Measurements from ENCODE around the gene KIF1B. TPM values are rescaled to one million over a fixed set of nuclear protein-coding genes. Genes with fewer than 3 reads are reported as not detected.

The KIF1B gene
- total RNA-seq, 1 donor: 8.1 TPM

DNA sequence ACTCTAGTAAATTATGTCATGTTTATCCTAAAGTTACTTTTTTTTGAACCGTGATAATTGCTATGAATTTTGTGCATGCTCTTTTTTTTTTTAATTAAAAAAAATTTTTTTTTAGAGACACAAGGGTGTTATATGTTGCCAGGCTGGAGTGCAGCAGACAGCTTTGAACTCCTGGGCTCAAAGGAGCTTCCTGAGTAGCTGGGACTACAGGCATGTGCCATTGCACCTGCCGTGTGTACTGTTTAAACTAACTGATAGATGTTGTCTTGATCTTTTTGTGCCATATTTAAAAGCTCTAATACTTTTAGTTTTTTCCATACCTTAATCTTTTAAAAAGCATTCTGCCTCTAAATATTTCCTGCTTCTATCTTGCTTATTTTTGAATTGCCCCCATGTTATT, 60.7 kb downstream of the KIF1B start:
- no peak for DNase-seq (ENCODE audit: low read depth in 2 of 3, low spot score in 2 of 3)

DNA sequence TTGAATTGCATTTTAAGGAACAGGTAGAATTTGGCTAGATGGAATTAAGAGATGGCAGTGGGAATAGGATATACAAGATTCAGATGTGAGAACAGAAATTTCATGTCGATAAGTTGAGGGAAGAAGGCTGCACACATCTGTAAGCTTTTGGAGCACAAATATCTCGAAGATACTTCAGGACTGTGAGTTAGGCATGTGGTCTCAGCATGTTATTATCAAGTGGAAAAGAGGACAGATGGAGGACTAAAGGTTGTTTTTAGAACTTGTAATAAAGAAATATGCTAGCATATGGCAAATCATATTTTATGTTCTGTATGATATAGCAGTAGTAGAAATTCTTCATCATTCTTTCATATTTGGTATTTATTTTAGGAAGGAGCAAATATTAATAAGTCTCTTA, 61.5 kb downstream of the KIF1B start:
- DNase-seq (ENCODE audit: low read depth in 2 of 3, low spot score in 2 of 3): no peak

DNA sequence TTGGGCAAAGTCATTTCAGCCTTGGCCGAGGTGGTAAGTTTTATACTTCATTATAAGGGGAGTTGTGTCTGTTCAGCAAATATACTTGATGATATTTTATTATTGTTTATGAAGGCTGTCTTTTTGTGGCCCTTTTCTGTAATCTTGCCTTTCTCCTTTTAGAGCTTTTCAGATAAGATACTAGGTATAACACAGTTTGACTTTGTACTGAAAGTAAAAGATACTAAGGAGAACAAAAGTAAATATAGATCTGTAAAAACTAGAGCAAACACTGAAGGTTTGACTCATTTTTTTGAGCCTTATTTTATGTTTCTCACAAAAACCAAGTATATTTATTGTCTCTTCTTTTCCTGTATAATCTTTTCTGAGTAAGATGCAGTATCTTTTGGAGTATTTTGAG, 61.9 kb downstream of the KIF1B start:
- no peak for DNase-seq (ENCODE audit: low read depth in 2 of 3, low spot score in 2 of 3)

DNA sequence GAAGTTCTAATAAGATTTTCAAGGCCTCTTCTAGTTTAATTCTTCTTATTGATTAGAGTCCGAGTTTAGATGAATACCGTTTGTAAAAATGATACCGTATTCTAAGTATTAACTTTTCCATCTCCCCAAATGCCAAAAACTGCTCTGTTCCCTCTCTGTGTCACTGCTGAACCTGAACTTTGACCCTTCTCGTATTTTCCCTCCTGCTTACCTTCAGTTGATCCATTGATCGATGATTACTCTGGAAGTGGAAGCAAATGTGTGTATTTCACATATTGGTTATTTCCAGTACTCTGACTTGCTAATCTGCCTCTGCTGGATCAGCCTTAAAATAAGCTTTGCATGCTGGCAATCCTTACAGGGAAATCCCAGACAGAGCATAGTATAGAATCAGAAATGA, 68.5 kb downstream of the KIF1B start:
- DNase-seq (ENCODE audit: low read depth in 2 of 3, low spot score in 2 of 3): no peak

DNA sequence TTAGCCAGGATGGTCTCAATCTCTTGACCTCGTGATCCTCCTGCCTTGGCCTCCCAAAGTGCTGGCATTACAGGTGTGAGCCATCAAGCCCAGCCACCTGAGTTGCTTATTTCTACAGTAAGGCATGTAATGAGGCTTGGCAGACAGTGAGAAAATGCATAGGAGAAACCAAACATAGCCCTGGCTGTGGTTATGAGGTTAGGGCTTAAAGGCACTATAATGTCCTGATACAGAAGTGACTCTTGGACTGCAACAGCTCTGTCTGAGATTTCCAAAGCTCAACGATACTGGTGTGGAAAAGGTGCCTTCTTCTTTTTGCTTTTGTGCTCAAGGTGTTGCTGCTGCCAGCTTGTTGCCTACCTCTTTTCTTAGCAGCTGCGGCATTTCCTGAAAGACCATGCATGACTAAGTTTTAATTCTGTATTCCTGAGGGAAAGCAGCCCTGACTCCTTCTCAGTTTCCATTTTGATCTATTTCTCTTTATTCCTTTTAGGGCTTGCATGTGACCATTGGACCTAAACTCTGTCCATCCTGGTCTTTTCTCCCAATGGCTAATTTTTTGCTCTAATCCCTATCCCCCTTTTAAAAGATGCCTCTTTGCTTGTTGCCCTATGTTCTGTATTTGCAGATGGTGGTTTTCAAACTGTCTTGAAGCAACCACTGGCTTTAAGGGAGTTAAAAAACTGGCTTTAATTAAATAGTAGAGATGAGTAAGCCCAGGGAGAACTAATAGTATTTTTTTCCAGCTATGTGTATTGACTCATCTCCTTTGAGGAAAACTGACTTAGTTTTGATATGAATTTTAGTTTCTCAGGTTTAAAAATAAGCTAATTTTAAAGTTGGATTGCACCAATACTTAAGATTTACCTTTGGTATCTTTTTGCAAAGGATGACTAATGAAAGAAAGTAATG, 70.3 kb downstream of the KIF1B start:
- no peak for DNase-seq (ENCODE audit: low read depth in 2 of 3, low spot score in 2 of 3)

DNA sequence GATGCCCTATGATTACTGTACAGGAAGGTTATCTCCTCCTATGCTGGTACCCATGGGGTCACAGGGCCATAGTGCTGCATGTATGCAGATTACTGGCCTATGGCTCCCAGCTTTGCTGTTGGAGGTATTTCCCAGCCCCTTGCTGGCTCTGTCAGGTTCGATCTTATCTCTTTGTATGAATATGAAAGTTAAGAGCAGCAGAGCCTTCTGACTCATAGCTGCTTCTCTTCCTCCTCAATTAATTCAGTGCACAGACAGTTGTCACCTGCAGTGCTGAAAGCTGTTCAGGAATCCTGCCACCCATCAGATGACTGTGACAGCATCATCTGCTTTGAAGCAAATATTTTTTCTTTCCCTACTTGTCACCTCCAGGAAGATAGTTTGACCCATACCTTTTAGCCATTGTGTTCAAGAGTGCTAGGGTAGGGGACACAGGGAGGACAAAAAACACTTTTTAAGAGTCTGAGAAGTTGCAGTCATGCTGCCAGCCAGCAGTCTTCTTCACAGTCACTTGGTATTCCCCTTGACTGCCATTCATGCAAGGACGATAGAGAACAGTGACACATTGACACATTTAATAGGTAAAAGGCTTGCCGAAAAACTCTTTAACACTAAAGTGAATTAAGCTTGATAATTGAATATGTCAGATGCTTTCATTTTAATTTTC, 73.1 kb downstream of the KIF1B start:
- no peak for DNase-seq (ENCODE audit: low read depth in 2 of 3, low spot score in 2 of 3)

DNA sequence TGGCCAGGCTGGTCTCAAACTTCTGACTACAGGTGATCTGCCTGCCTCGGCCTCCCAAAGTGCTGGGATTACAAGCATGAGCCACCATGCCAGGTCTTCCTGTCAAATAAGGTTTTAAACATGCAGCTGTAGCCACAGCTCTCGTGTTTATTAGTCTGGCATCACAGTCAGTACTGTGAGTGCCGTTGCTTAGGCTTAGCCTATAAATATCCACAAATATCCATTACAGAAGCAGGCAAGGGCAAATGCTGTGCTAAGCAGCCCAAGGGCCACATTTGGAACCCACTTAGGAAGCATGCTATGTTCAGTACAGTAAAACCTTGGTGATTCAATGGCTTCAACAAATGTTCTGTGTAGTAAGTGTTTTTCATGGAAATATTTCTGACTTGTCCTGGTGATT, 75.9 kb downstream of the KIF1B start:
- DNase-seq (ENCODE audit: low read depth in 2 of 3, low spot score in 2 of 3): no peak

DNA sequence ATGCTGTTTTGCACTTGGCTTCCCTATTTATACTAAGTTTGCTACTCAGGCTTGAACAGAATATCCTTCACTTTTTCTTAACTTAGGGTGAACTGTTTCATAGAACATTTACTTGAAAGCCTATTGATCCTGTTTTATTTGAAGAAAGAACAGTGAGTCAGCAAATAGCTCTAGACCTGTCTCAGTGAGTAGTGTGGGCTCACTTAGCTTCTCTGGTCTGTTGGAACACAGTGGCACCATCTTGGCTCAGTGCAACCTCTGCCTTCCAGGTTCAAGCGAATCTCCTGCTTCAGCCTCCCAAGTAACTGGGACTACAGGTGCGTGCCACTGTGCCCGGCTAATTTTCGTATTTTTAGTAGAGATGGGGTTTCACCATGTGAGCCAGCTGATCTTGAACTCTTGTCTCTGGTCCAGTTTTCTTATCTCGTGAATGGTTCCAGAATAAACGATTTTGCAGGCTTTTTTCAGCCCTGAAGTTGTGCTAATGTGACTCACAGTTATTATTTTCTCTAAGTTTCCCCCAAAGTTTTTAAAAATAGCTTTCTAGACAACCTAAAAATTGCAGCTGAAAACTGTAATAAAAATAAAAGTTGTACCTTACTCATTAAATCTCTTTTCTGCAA, 76.8 kb downstream of the KIF1B start:
- DNase-seq (ENCODE audit: low read depth in 2 of 3, low spot score in 2 of 3): no peak

DNA sequence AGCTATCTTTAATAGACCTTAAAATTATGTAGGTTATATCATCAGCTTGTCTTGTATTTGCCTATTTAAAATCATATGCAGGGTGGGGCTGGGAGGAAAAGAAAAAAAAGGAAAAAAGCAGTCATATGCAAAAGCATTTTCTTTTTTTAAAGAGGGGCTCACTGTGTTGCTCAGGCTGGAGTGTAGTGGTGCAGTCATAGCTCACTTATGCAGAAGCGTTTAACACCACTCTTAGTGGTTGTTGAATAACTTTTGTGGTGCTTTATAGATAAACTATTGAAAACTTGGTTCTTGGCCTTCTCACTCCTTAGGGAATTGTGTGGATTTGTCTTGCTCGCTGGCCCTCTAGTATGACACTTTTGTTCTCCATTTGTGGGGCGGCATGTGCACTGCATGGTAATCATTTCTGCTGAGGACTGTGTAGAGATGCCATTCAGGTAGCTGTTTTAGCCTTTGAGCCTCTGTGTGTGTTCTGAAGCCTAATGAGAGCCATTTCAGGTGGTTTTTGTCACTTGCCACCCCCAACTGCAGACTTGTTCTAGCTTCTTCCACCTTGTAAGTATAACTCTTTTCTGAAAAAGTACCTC, 77.8 kb downstream of the KIF1B start:
- DNase-seq (ENCODE audit: low read depth in 2 of 3, low spot score in 2 of 3): no peak

DNA sequence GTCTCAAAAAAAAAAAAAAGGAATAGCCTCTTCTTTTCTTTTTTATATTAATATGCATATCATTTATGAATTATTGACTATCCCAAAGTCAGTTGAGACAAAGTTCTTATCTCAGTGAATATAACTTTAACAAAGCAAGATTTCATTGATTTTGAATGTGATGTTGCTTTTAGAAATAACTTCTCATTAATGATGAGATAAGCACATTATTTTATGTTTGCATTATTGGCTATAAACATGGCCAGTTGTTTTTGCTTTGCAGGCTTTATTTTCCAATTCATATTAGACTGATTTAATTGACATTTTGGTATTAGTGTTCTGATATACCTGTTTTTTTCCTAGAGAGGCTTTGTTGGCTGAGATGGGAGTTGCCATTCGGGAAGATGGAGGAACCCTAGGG, 81.3 kb downstream of the KIF1B start:
- no peak for DNase-seq (ENCODE audit: low read depth in 2 of 3, low spot score in 2 of 3)

DNA sequence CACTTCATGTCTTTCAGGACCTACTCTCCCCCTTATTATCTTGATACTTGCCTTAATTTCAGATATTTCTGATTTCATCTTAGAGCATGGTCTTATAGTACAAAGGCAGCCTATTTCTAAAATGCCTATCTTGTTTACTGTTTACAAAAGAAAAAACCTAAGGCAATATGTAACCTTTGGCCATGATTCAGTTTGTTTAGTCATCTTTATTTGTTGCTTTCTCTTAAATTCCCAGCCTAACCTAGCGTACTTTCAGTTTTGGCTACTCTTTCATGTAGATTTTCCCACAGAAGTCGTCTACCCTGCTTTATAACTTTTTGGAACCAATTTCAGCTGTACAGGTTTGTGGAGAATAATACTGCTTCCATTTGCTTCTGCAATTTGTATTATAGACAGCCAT, 81.8 kb downstream of the KIF1B start:
- no peak for DNase-seq (ENCODE audit: low read depth in 2 of 3, low spot score in 2 of 3)

DNA sequence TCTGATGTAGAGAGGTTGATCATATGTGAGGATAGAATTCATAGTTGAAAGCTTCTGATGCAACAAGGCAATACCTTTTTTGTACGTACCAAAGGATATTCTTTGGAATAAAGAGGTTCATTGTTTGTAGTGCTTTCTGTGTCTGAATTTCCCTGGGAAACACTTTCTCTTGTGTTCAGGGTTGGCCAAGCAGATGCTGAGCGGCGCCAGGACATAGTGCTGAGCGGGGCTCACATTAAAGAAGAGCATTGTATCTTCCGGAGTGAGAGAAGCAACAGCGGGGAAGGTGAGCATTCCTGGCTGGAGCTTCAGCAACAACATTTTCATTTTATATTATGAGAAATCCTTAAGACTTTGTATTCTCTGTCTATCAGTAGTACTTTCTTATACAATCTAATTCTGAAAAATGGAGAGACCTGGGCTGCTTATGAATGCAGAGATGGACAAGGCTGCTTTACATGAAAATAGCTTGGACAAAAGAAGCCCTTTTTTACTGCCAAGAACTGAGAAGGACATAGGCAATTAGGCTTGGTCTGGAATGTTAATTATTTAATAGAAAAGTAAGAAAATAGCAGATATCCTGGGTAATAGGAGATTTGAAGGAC, 85.2 kb downstream of the KIF1B start:
- no peak for DNase-seq (ENCODE audit: low read depth in 2 of 3, low spot score in 2 of 3)

DNA sequence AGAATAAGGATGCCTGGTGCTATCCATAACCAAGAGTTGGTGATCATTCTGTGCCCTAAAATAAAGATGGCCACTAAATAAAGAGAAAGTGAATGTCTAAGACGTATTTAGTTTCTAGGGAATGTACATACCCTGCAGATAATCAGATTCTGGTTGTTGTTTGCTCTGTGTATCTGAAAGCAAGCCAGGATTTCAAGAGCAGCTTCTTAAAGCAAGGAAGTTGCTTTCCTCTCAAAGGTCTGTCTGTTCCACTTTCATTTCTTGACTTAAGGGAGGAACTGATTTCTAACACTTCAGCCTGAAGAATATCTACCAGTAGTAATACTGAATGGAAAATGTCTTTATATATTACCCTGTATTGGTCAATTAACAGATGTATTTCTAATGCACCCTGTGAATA, 88.8 kb downstream of the KIF1B start:
- no peak for DNase-seq (ENCODE audit: low read depth in 2 of 3, low spot score in 2 of 3)

DNA sequence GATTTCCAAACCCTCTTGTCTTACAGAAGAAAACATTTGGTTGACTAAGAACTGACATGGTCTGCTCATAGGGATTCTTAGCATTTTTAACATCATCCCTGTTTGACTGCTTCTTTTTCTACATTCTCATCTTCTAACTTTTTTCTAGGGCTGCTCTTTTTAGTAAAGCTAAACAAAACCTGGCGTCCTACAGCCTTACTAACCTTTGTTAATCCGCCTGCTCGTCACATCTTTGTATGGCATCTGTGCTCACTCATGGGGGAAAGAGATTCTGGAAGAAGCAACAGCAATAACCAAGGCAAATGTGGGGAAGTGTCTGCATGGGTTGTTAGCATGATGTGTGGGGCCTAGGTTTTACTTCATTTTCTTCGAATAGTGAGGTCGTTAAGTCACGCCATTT, 92.0 kb downstream of the KIF1B start:
- no peak for DNase-seq (ENCODE audit: low read depth in 2 of 3, low spot score in 2 of 3)

DNA sequence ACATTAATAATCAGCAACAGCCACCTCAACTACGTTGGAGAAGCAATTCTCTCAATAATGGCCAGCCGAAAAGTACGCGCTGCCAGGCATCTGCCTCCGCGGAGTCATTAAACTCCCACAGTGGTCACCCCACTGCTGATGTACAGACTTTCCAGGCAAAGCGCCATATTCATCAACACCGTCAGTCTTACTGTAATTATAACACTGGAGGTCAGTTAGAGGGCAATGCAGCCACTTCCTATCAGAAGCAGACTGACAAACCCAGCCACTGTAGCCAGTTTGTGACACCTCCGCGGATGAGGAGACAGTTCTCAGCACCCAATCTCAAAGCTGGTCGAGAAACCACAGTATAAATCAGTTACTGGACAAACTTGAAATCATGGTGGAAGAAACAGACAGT, 93.9 kb downstream of the KIF1B start:
- DNase-seq (ENCODE audit: low read depth in 2 of 3, low spot score in 2 of 3): no peak

DNA sequence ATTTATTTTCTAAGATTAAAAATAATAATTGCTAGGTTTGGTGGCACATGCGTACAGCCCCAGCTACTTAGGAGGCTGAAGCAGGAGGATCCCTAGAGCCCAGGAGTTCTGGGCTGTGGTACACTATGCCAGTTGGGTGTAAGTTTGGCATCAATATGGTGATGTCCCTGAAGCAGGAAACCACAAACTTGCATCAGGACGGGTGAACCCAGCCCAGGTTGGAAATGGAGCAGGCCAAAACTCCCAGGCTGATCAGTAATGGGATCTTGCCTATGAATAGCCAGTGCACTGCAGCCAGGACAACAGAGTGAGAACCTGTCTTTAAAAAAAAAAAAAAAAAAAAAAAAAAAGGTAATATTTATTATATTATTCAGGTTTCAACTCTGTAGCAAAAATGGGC, 96.1 kb downstream of the KIF1B start:
- no peak for DNase-seq (ENCODE audit: low read depth in 2 of 3, low spot score in 2 of 3)

DNA sequence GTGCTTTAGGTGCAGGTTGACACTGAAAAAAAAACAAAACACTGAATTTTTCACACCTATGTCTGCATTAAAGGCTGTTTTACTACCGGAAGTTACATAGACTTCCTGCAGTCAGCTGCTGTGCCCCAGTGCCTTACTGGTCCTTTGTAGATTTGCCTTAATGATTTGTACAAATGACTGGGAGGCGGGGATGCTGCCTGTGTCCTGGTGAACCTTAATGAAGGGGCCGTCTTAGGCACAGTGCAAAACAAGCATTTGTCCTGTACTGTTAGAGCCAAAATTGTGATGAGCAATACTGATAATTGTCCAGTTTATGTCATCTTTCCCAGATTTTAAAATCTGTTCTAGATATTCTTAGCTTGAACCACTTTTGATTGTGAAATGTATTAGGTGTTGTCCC, 97.6 kb downstream of the KIF1B start:
- no peak for DNase-seq (ENCODE audit: low read depth in 2 of 3, low spot score in 2 of 3)

DNA sequence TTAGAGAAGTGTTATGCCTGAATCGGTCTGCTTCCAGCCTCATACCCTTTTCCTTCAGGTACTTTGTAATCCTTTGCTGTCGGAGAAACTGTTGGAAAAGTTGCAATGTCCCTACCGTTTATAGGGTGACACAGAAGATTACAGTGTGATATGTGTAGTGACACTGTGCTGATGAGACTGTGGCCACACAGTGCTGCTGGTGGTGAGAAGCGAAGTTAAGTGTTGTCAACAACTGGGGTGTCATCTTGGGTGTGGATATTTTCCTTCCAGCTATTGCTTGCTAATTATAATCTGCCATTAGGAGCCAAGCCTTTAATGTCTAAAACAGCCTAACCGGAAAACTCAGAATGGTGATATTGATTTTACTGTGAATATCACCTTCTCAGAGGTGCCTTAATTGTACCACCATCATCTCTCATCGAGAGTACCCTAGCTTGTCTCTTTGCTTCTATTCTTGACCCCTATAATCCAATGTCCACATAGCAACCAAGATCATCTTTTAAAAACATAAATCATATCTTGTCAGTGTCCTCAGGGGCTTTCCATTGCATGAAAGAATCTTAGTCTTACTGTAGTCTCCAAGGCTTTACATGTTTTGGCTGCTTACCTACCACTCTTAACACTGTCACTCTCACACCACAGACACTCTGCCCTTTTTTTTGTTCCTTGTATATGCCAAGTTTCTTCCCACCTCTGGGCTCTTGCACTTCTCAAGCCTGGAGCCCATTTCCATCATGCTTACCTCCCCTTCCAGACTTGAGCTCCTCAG, 99.1 kb downstream of the KIF1B start:
- DNase-seq (ENCODE audit: low read depth in 2 of 3, low spot score in 2 of 3): no peak

DNA sequence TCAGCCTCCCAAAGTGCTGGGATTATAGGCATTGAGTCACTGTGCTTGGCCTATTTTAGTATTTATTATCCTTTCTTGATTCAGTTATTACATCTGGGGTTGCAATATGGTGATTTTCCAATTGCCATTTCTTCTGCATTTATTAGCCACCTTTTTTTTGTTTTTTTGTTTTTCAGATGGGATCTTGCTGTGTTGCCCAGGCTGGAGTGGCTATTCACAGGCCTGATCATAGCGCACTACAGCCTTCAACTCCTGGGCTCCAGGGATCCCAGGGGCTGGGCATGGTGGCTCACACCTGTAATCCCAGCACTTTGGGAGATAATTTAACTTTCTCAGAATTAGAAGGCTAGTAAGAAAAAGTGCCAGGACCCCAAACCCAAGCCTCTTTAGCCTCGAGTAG, 106.4 kb downstream of the KIF1B start:
- DNase-seq (ENCODE audit: low read depth in 2 of 3, low spot score in 2 of 3): no peak

DNA sequence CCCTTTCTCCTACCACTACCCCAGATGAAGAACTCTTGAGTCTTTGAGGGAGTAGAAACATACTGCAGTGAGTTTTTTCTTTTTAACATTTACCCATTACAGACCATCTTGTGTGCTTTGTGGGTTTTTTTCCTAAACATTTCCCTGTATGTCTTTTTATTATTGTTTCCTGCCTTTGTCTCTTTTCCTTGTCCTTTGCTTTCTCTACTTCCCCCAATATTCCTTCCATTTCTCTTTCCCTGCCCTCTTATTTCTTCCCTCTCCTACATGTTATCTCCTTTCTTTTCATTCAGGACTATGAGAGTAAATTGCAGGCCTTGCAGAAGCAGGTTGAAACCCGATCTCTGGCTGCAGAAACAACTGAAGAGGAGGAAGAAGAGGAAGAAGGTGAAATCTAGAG, 109.4 kb downstream of the KIF1B start:
- DNase-seq (ENCODE audit: low read depth in 2 of 3, low spot score in 2 of 3): no peak
